ENCODE data around the gene THEMIS2.

DNA sequence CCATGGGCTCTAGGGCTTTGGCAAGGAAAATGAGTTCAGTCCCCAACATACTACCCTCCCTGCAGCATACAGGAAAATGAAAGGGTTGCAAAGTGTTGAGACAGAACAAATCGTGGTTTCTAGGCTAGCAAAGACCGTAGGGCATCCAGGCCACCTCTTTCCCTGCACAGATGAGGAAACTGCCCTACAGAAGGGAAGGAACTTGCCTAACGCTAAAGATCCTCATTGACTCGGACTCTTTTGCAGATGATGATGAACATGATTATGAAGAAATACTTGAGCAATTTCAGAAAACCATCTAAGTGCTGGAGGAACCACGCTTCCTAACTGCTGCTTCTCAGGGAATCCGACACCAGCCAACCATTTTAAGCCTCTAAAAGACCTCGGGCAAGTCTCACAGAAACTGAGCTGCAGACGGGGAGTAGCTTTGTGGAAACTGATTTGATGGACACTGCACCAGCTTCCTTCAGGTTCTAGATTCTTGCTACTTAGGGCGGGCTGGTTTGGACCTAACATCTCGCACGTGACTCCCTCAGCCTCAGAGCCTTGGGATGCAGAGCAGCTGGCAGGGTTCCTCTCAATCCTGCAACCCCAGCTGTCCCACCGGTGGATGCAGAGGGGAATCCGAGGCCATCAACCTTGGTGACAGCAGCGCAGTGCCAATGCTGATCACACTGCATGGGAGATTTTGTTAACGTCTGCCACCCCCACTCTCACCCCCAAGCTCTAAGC is 13.4 kb downstream of the THEMIS2 start:
- TF ChIP-seq, protein P1, sequence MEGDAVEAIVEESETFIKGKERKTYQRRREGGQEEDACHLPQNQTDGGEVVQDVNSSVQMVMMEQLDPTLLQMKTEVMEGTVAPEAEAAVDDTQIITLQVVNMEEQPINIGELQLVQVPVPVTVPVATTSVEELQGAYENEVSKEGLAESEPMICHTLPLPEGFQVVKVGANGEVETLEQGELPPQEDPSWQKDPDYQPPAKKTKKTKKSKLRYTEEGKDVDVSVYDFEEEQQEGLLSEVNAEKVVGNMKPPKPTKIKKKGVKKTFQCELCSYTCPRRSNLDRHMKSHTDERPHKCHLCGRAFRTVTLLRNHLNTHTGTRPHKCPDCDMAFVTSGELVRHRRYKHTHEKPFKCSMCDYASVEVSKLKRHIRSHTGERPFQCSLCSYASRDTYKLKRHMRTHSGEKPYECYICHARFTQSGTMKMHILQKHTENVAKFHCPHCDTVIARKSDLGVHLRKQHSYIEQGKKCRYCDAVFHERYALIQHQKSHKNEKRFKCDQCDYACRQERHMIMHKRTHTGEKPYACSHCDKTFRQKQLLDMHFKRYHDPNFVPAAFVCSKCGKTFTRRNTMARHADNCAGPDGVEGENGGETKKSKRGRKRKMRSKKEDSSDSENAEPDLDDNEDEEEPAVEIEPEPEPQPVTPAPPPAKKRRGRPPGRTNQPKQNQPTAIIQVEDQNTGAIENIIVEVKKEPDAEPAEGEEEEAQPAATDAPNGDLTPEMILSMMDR (IDR thresholded peaks at IDR 0.05; ENCODE audit: insufficient read depth, low read depth, low read length), result no peak
- TF ChIP-seq EZH2 (IDR thresholded peaks at IDR 0.05; ENCODE audit: insufficient read depth, low read length), result no peak
